Measurements from ENCODE around the gene CDH24. TPM values are rescaled to one million over a fixed set of nuclear protein-coding genes. Genes with fewer than 3 reads are reported as not detected.

Gene CDH24
- total RNA-seq, 2 donors from 2014 or later: 16.9 to 17.2 TPM

DNA sequence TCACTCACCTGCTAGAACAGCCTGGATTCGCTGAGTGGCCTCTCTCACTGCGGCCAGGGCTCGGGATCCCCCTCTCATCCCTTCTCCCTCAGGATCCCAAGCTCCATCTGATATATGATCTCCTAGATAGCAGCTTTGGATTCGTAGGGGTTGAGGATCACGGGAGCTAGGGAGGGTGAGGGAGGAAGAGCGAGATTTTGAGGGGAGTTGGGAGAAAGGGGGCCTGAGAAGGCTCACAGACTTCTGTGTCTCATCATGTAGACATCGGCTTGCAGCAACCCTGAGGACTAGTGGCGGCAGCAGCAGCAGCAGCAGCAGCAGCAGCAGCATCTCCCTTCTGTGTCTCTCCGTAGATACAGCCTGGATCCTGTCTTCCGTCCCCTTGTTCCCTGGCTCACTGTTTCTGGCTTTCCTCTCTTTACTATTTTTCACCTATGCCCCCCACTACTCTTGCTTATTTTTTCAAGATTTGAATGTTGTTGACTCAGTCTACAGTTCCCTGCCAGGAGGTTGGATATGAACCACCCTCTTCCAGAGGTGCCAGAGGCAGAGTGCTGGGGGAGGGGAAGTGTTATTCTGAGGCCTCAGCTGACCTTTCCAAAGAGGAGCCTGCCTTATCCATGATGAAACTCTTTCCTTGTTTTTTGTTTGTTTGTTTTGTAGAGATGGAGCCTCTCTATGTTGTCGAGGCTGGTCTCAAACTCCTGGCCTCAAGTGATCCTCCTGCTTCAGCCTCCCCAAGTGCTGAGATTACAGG, 47.4 kb upstream of the CDH24 start, which contains the start of gene CIROP:
Gene CIROP, minus strand, starts transcription at position 399 of the 757 bp plus-strand sequence. Its CDS starts 69 bp downstream, at position 330.
- H3K36me3 ChIP-seq (ENCODE audit: control insufficient read depth, insufficient read depth, low read length): no peaks in the 10 kb centered on the region
- Mint-ChIP-seq H3K27ac (peak within 1 kb of the TSS; percentile 24), H3K27me3 (ENCODE audit: insufficient read depth) (peaks cover 3% of the 10 kb centered on the region), H3K4me1 (peaks cover 58% of the 10 kb centered on the region), H3K4me3 (peak within 1 kb of the TSS; percentile 32), H3K9me3 (peaks cover 7% of the 10 kb centered on the region), H3K36me3 (ENCODE audit: low read depth) (no peaks in the 10 kb centered on the region)
- H3K27me3 ChIP-seq (ENCODE audit: control insufficient read depth, insufficient read depth, low read length, poor library complexity, severe bottlenecking): peaks cover 2% of the 10 kb centered on the region
- no peak within 1 kb of the TSS for H3K9ac ChIP-seq (ENCODE audit: extremely low read depth, low read length, poor library complexity, severe bottlenecking)
- DNase-seq: no peak
- WGBS, 2 experiments (ENCODE audit: insufficient coverage in 1 of 2, insufficient read length in 1 of 2): 51 to 72% methylated on average over 6 to 11 of the region's 11 CpGs
- no peaks in the 10 kb centered on the region for H3K9me3 ChIP-seq (ENCODE audit: control insufficient read depth, low read length)
- peak; percentile 22 for TF ChIP-seq CTCF (conservative IDR thresholded peaks at IDR 0.05)
- H3K27ac ChIP-seq (ENCODE audit: low read depth, low read length): no peak within 1 kb of the TSS
- peaks cover 12% of the 10 kb centered on the region for H3K4me1 ChIP-seq (ENCODE audit: control insufficient read depth, insufficient read depth, low read length)
- H3K4me3 ChIP-seq (ENCODE audit: low read length): no peak within 1 kb of the TSS

DNA sequence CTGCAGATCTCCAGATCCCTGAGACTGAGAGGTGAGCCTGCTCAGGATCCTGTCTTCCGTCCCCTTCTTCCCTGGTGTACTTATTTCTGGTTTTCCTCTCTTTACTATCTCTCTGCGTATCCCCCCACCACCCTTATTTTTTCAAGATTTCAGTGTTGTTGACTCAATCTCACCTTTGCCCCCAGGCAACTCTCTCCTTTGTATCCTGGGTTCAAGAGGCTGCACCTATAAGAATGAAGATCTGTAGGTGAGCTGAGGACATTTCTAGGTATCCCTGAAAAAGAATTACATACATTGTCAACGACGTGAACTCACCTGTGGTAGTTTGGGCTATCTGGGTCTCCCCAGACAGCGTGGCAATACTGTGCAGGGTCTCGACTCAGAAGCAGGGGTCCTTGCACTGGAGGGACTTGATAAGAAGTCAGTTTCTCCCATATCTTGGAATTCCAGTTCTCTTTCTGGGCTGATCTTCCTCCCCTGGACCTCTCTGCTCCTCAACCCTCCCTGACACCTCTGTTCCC, 46.8 kb upstream of the CDH24 start:
- no peaks in the 10 kb centered on the region for H3K27me3 ChIP-seq (ENCODE audit: control insufficient read depth, insufficient read depth, low read length, poor library complexity, severe bottlenecking)
- H3K36me3 ChIP-seq (ENCODE audit: control insufficient read depth, insufficient read depth, low read length): peaks cover 2% of the 10 kb centered on the region
- peaks cover 63% of the 10 kb centered on the region for H3K4me1 Mint-ChIP-seq
- peaks cover 3% of the 10 kb centered on the region for H3K27me3 Mint-ChIP-seq (ENCODE audit: insufficient read depth)
- H3K9me3 Mint-ChIP-seq: peaks cover 6% of the 10 kb centered on the region
- 83 to 92% methylated on average over 4 to 6 of the region's 6 CpGs for WGBS, 2 experiments (ENCODE audit: insufficient coverage in 1 of 2, insufficient read length in 1 of 2)
- no peak overlapping the region for H3K4me3 ChIP-seq (ENCODE audit: low read length)
- peaks cover 2% of the 10 kb centered on the region for H3K36me3 Mint-ChIP-seq (ENCODE audit: low read depth)
- TF ChIP-seq CTCF (conservative IDR thresholded peaks at IDR 0.05): no peak
- H3K9ac ChIP-seq (ENCODE audit: extremely low read depth, low read length, poor library complexity, severe bottlenecking): no peak overlapping the region
- peak overlapping the region; percentile 24 for H3K27ac Mint-ChIP-seq
- no peak for DNase-seq
- H3K9me3 ChIP-seq (ENCODE audit: control insufficient read depth, low read length): no peaks in the 10 kb centered on the region
- H3K27ac ChIP-seq (ENCODE audit: low read depth, low read length): no peak overlapping the region
- H3K4me3 Mint-ChIP-seq: peak overlapping the region; percentile 32
- H3K4me1 ChIP-seq (ENCODE audit: control insufficient read depth, insufficient read depth, low read length): peaks cover 12% of the 10 kb centered on the region

DNA sequence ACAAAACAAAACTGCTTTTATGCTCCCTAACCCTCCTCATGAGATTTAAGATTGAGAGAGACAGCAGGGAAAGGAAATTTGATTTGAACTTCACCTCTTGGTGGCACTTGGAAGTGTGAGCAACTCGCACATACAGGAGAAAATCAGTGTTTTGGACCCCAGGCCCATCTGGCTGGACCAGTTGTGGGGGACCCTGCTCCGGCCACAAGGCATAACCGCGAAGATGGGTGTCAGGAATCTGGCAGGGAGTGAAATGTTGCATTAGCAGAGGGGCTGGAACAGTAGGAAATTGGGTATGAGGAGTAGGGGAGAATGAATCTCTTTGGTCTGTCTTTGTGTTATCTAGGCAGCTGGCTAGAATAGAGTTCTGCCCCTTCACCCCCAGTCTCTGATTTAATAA, 46.3 kb upstream of the CDH24 start:
- H3K4me1 Mint-ChIP-seq: peaks cover 63% of the 10 kb centered on the region
- Histone ChIP-seq H3K9me3 (ENCODE audit: control insufficient read depth, low read length) (no peaks in the 10 kb centered on the region), H3K27me3 (ENCODE audit: control insufficient read depth, insufficient read depth, low read length, poor library complexity, severe bottlenecking) (no peaks in the 10 kb centered on the region), H3K36me3 (ENCODE audit: control insufficient read depth, insufficient read depth, low read length) (peaks cover 8% of the 10 kb centered on the region), H3K9ac (ENCODE audit: extremely low read depth, low read length, poor library complexity, severe bottlenecking) (no peak overlapping the region), H3K4me3 (ENCODE audit: low read length) (no peak overlapping the region), H3K4me1 (ENCODE audit: control insufficient read depth, insufficient read depth, low read length) (peaks cover 12% of the 10 kb centered on the region), H3K27ac (ENCODE audit: low read depth, low read length) (no peak overlapping the region)
- TF ChIP-seq CTCF (conservative IDR thresholded peaks at IDR 0.05): no peak
- DNase-seq: no peak
- H3K36me3 Mint-ChIP-seq (ENCODE audit: low read depth): peaks cover 7% of the 10 kb centered on the region
- H3K27ac Mint-ChIP-seq: no peak overlapping the region
- H3K27me3 Mint-ChIP-seq (ENCODE audit: insufficient read depth): peaks cover 3% of the 10 kb centered on the region
- H3K4me3 Mint-ChIP-seq: no peak overlapping the region
- 81 to 91% methylated on average over 3 to 4 of the region's 4 CpGs for whole genome bisulfite sequencing, 2 experiments (ENCODE audit: insufficient coverage in 1 of 2, insufficient read length in 1 of 2)
- peaks cover 3% of the 10 kb centered on the region for H3K9me3 Mint-ChIP-seq
